ENCODE measurements around the gene SHKBP1. TPM values are rescaled to one million over a fixed set of nuclear protein-coding genes. Genes with fewer than 3 reads are reported as not detected.
"Not testable (repeated sequence)": the region's sequence is repeated elsewhere in the genome, so short reads cannot be mapped to it uniquely, and the experiment has no call there.

The SHKBP1 gene
- total and polyA plus RNA-seq, 7 experiments from 2014 or later = 92.8 to 218 (median 139) TPM

- Mint-ChIP-seq H3K4me1 (peaks cover 5 to 21% (median 12%) of the 10 kb centered on the region in 7 donors), H3K36me3 (peaks cover 0 to 10% (median 0%) of the 10 kb centered on the region in 5 donors), H3K4me3 (no peak overlapping the region), H3K27ac (no peak overlapping the region), H3K27me3 (peaks cover 13 to 34% (median 24%) of the 10 kb centered on the region in 5 donors), H3K9me3 (peaks cover 0 to 11% (median 4%) of the 10 kb centered on the region in 11 donors)
- intact Hi-C loops (cut with micrococcal nuclease) = no loop called here
- Histone ChIP-seq H3K27ac (ENCODE audit: low read depth, low read length) (no peak overlapping the region), H3K4me1 (ENCODE audit: control insufficient read depth in 2 of 2, insufficient read depth in 2 of 2, low read length in 2 of 2) (peaks cover 9 to 16% of the 10 kb centered on the region in 2 donors), H3K9me3 (ENCODE audit: control insufficient read depth in 2 of 3, low read length in 3 of 3) (peaks cover 0 to 8% (median 0%) of the 10 kb centered on the region in 3 experiments), H3K36me3 (ENCODE audit: control insufficient read depth in 2 of 3, insufficient read depth in 3 of 3, low read length in 3 of 3) (no peaks in the 10 kb centered on the region), H3K27me3 (ENCODE audit: control insufficient read depth in 2 of 2, insufficient read depth in 2 of 2, low read length in 2 of 2) (peaks cover 0 to 3% of the 10 kb centered on the region in 2 donors), H3K4me3 (ENCODE audit: low read length) (no peak overlapping the region)
- DNase-seq (no peak), ATAC-seq (no peak)
- POLR2A ChIA-PET = no interaction called here
- CTCF ChIA-PET = interaction anchor here (2.2 kb wide), 1 partner anchor 100 kb away, joined by 8 read pairs; no protein-coding TSS in a partner anchor
Observed at GRCh38 chr19:40533508-40533907, 43.2 kb upstream of the SHKBP1 start.

- ATAC-seq (no peak), DNase-seq (no peak)
- peaks cover 9 to 10% of the 10 kb centered on the region in 2 donors for H3K4me1 ChIP-seq (ENCODE audit: control insufficient read depth in 2 of 2, insufficient read depth in 2 of 2, low read length in 2 of 2)
- no peak overlapping the region for H3K4me3 ChIP-seq (ENCODE audit: low read length)
- H3K36me3 ChIP-seq (ENCODE audit: control insufficient read depth in 2 of 3, insufficient read depth in 3 of 3, low read length in 3 of 3) = no peaks in the 10 kb centered on the region
- Mint-ChIP-seq H3K27ac (no peak overlapping the region), H3K36me3 (peaks cover 0 to 10% (median 0%) of the 10 kb centered on the region in 5 donors), H3K4me3 (no peak overlapping the region), H3K4me1 (peaks cover 5 to 17% (median 8%) of the 10 kb centered on the region in 7 donors), H3K27me3 (peaks cover 13 to 34% (median 24%) of the 10 kb centered on the region in 5 donors), H3K9me3 (peaks cover 0 to 11% (median 4%) of the 10 kb centered on the region in 11 donors)
- peaks cover 0 to 8% (median 0%) of the 10 kb centered on the region in 3 experiments for H3K9me3 ChIP-seq (ENCODE audit: control insufficient read depth in 2 of 3, low read length in 3 of 3)
- intact Hi-C loops (cut with micrococcal nuclease) = no loop called here
- no peak overlapping the region for H3K27ac ChIP-seq (ENCODE audit: low read depth, low read length)
- ChIA-PET POLR2A (no interaction called here), CTCF (interaction anchor here (2.2 kb wide), 1 partner anchor 100 kb away, joined by 8 read pairs; no protein-coding TSS in a partner anchor)
- peaks cover 0 to 3% of the 10 kb centered on the region in 2 donors for H3K27me3 ChIP-seq (ENCODE audit: control insufficient read depth in 2 of 2, insufficient read depth in 2 of 2, low read length in 2 of 2)
Observed at GRCh38 chr19:40534148-40534547, 42.5 kb upstream of the SHKBP1 start.

DNA sequence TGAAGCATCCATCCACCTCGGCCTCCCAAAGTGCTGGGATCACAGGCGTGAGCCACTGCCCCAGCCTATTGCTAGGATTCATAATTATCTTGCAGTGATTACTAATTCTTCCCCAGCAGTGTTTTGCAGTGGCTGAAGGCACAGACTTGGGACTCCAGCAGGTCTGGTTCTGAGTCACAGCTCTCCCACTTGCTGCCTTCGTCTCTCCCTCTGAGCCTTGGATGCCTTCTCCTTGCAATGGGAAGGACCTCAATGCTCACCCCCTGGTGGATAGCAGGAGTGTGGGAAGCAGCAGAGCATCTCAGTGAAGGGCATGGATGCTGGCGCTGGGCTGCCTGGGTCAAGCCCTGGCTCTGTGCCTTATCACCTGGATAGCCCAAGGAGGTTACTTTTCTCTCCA is 37.6 kb upstream of the SHKBP1 start:
- DNase-seq (no peak), ATAC-seq (no peak)
- H3K4me1 ChIP-seq (ENCODE audit: control insufficient read depth in 2 of 2, insufficient read depth in 2 of 2, low read length in 2 of 2) = no peaks in the 10 kb centered on the region
- intact Hi-C loops (cut with micrococcal nuclease) = no loop called here
- Mint-ChIP-seq H3K9me3 (peaks cover 0 to 4% (median 0%) of the 10 kb centered on the region in 11 donors), H3K4me1 (peaks cover 0 to 3% (median 0%) of the 10 kb centered on the region in 7 donors), H3K27me3 (peaks cover 0 to 3% (median under 1%) of the 10 kb centered on the region in 5 donors), H3K4me3 (no peak overlapping the region), H3K27ac (no peak overlapping the region), H3K36me3 (peaks cover 0 to 6% (median 0%) of the 10 kb centered on the region in 5 donors)
- no peaks in the 10 kb centered on the region for H3K36me3 ChIP-seq (ENCODE audit: control insufficient read depth in 2 of 3, insufficient read depth in 3 of 3, low read length in 3 of 3)
- H3K27me3 ChIP-seq (ENCODE audit: control insufficient read depth in 2 of 2, insufficient read depth in 2 of 2, low read length in 2 of 2) = no peaks in the 10 kb centered on the region
- peaks cover 0 to 3% (median 0%) of the 10 kb centered on the region in 3 experiments for H3K9me3 ChIP-seq (ENCODE audit: control insufficient read depth in 2 of 3, low read length in 3 of 3)
- CTCF ChIA-PET = interaction anchor here (1.0 kb wide), 1 partner anchor 10 kb away, joined by 4 read pairs; no protein-coding TSS in a partner anchor
- H3K4me3 ChIP-seq (ENCODE audit: low read length) = no peak overlapping the region
- H3K27ac ChIP-seq (ENCODE audit: low read depth, low read length) = no peak overlapping the region
- POLR2A ChIA-PET = no interaction called here

DNA sequence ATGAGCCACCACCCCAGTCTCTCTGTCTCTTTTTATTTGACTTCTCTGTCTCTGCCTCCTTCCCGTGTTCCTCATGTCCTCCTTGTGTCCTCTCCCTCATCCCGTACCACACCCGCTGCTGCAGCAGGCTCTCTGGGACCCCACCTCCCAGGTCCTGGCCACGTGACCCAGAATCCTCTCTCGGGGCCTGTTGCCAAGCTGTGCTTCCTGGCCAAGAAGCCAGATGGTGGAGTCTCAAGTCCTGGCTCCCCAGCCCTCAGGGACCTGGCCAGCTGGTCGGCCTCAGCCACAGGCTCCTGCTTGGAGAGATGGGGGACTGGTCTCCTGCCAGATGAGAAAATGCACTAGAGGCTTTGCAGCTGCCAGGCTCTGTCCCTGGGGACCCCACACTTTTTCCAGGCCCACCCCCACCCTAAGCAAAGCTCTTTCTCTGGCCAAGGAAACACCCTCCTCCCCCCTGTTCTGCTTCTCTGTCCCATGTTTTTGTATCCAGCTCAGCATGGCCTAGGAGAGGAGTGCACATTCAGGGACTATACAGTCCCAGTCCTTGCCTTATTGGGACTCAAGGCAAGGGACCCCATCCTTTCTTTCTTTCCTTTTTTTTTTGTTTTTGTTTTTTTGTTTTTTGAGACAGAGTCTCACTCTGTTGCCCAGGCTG is 34.3 kb upstream of the SHKBP1 start:
- H3K27ac Mint-ChIP-seq = no peak overlapping the region
- Histone ChIP-seq H3K4me1 (ENCODE audit: control insufficient read depth in 2 of 2, insufficient read depth in 2 of 2, low read length in 2 of 2) (no peaks in the 10 kb centered on the region), H3K36me3 (ENCODE audit: control insufficient read depth in 2 of 3, insufficient read depth in 3 of 3, low read length in 3 of 3) (no peaks in the 10 kb centered on the region), H3K9me3 (ENCODE audit: control insufficient read depth in 2 of 3, low read length in 3 of 3) (no peaks in the 10 kb centered on the region), H3K27me3 (ENCODE audit: control insufficient read depth in 2 of 2, insufficient read depth in 2 of 2, low read length in 2 of 2) (no peaks in the 10 kb centered on the region), H3K27ac (ENCODE audit: low read depth, low read length) (no peak overlapping the region), H3K4me3 (ENCODE audit: low read length) (no peak overlapping the region)
- no peak overlapping the region for H3K4me3 Mint-ChIP-seq
- POLR2A ChIA-PET = interaction anchor here (0.7 kb wide), 1 partner anchor 121 kb away, joined by 3 read pairs; no protein-coding TSS in a partner anchor
- peaks cover 0 to 9% (median 6%) of the 10 kb centered on the region in 5 donors for H3K27me3 Mint-ChIP-seq
- H3K36me3 Mint-ChIP-seq = peaks cover 0 to 5% (median 2%) of the 10 kb centered on the region in 5 donors
- no peak for ATAC-seq
- CTCF ChIA-PET = interaction anchor here (0.7 kb wide), 1 partner anchor 61 kb away, joined by 3 read pairs; no protein-coding TSS in a partner anchor
- DNase-seq = no peak
- H3K9me3 Mint-ChIP-seq = peaks cover 0 to 6% (median 0%) of the 10 kb centered on the region in 11 donors
- peaks cover 0 to 3% (median 0%) of the 10 kb centered on the region in 7 donors for H3K4me1 Mint-ChIP-seq
- intact Hi-C loops (cut with micrococcal nuclease) = no loop called here

DNA sequence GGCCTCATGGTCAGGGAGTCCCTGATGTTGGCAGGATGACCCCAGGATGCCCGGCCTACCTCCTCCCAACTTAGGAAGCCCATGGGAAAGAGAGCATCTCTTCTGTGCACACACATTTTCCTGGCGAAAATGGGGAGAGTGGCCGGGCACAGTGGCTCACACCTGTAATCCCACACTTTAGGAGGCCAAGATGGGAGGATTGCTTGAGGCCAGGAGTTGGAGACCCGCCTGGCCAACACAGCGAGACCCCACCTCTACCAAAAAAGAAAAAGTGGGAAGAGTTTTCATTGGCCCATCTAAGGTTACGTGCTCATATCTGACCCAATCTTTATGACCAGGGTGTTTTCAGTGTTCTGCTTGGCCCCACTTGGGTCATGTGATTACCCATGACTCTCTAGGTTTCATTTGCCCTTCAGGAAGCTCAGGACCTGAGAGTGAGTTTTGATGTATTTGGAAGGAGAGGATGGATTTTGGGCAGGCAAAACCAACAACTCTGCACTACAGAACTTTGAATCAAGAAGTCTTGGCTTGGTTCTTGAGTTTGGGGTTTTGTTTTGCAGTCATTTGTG is 33.6 kb upstream of the SHKBP1 start:
- ChIA-PET POLR2A (no interaction called here), CTCF (interaction anchor here (0.6 kb wide), 3 partner anchors 92 to 238 kb away, joined by 3 to 4 read pairs (median 3); no protein-coding TSS in a partner anchor)
- DNase-seq (no peak), ATAC-seq (no peak)
- Mint-ChIP-seq H3K27ac (no peak overlapping the region), H3K4me1 (peaks cover 0 to 3% (median 0%) of the 10 kb centered on the region in 7 donors), H3K36me3 (peaks cover 0 to 5% (median 2%) of the 10 kb centered on the region in 5 donors), H3K9me3 (peaks cover 0 to 6% (median 0%) of the 10 kb centered on the region in 11 donors), H3K4me3 (no peak overlapping the region), H3K27me3 (peaks cover 0 to 16% (median 11%) of the 10 kb centered on the region in 5 donors)
- Histone ChIP-seq H3K27ac (ENCODE audit: low read depth, low read length) (no peak overlapping the region), H3K4me3 (ENCODE audit: low read length) (no peak overlapping the region), H3K36me3 (ENCODE audit: control insufficient read depth in 2 of 3, insufficient read depth in 3 of 3, low read length in 3 of 3) (no peaks in the 10 kb centered on the region), H3K27me3 (ENCODE audit: control insufficient read depth in 2 of 2, insufficient read depth in 2 of 2, low read length in 2 of 2) (peaks cover 0 to 6% of the 10 kb centered on the region in 2 donors), H3K9me3 (ENCODE audit: control insufficient read depth in 2 of 3, low read length in 3 of 3) (no peaks in the 10 kb centered on the region), H3K4me1 (ENCODE audit: control insufficient read depth in 2 of 2, insufficient read depth in 2 of 2, low read length in 2 of 2) (no peaks in the 10 kb centered on the region)
- intact Hi-C loops (cut with micrococcal nuclease) = no loop called here

GRCh38 chr19:40546153-40546841 is 30.4 kb upstream of the SHKBP1 start:
- H3K4me3 ChIP-seq (ENCODE audit: low read length); H3K9me3 ChIP-seq (ENCODE audit: control insufficient read depth in 2 of 3, low read length in 3 of 3); DNase-seq; H3K4me1 ChIP-seq (ENCODE audit: control insufficient read depth in 2 of 2, insufficient read depth in 2 of 2, low read length in 2 of 2); H3K9me3 Mint-ChIP-seq; H3K36me3 Mint-ChIP-seq; H3K27ac ChIP-seq (ENCODE audit: low read depth, low read length); H3K27me3 ChIP-seq (ENCODE audit: control insufficient read depth in 2 of 2, insufficient read depth in 2 of 2, low read length in 2 of 2); intact Hi-C loops (cut with micrococcal nuclease); ATAC-seq; H3K36me3 ChIP-seq (ENCODE audit: control insufficient read depth in 2 of 3, insufficient read depth in 3 of 3, low read length in 3 of 3); H3K4me3 Mint-ChIP-seq; H3K27ac Mint-ChIP-seq: not testable (repeated sequence)
- ChIA-PET POLR2A (interaction anchor here (1.0 kb wide), 1 partner anchor 50 kb away, joined by 3 read pairs; no protein-coding TSS in a partner anchor), CTCF (interaction anchor here (0.6 kb wide), 1 partner anchor 241 kb away, joined by 4 read pairs; no protein-coding TSS in a partner anchor)
- Mint-ChIP-seq H3K4me1 (peaks cover 0 to 12% (median 9%) of the 10 kb centered on the region in 7 donors), H3K27me3 (peaks cover 16 to 40% (median 32%) of the 10 kb centered on the region in 5 donors)
